ENCODE results near the gene DNAH2.

GRCh38 chr17:7786866-7787265 is 69.3 kb downstream of the DNAH2 start:
- TF ChIP-seq EZH2 (IDR thresholded peaks at IDR 0.05; ENCODE audit: borderline replicate concordance, low read depth, low read length, severe bottlenecking) = no peak
- TF ChIP-seq CTCF (IDR thresholded peaks at IDR 0.05; ENCODE audit: extremely low read depth in 1 of 2, insufficient read depth in 1 of 2, low read depth in 1 of 2, low read length in 2 of 2) = no peak
- no peak for TF ChIP-seq POLR2AphosphoS5 (IDR thresholded peaks at IDR 0.05; ENCODE audit: insufficient read depth, low read depth, low read length)
